Thyroid gland (tissue), 4 donors: Measurements from ENCODE around the gene NCKAP1.

ENCODE experiments used
- POLR2A ChIP-seq, 2 donors: fragments of 450-650 bp; IDR thresholded peaks; one replicate each; pipeline ENCODE4 v1.6.1; 2017; ENCODE audit warnings: antibody characterized with exemption in 2 of 2, mild to moderate bottlenecking in 2 of 2, moderate library complexity in 1 of 2
- TF ChIP-seq, protein P1 (sequence below), 6 experiments: fragments of 200-600 bp in 3 of 6; fragments of 450-650 bp in 3 of 6; sonication (generic) in 3 of 6; IDR thresholded peaks; one replicate each; pipeline ENCODE4 v1.5.1; 2016 to 2019; ENCODE audit warnings: antibody characterized with exemption in 6 of 6, mild to moderate bottlenecking in 2 of 6, inconsistent platforms in 1 of 6, moderate library complexity in 1 of 6

DNA sequence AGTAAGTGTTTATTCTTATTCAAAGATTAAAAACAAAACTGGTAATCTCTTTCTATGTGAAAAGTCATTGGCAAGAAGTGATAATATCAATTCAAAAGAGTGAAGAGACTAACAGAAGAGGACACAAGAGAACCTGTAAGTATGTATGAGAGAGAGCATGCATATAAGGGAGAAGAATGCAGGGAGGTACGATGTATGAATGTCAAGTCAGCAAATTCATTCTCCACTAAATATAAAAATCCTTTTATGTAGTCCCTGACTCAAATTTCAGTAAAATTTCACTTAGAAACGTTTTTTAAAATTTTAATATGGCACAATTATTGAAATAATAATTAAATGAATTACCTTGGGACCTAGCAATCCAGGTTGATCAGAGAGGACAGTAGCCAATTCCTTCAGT is 55.3 kb downstream of the NCKAP1 start:
- TF ChIP-seq, protein P1, sequence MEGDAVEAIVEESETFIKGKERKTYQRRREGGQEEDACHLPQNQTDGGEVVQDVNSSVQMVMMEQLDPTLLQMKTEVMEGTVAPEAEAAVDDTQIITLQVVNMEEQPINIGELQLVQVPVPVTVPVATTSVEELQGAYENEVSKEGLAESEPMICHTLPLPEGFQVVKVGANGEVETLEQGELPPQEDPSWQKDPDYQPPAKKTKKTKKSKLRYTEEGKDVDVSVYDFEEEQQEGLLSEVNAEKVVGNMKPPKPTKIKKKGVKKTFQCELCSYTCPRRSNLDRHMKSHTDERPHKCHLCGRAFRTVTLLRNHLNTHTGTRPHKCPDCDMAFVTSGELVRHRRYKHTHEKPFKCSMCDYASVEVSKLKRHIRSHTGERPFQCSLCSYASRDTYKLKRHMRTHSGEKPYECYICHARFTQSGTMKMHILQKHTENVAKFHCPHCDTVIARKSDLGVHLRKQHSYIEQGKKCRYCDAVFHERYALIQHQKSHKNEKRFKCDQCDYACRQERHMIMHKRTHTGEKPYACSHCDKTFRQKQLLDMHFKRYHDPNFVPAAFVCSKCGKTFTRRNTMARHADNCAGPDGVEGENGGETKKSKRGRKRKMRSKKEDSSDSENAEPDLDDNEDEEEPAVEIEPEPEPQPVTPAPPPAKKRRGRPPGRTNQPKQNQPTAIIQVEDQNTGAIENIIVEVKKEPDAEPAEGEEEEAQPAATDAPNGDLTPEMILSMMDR (IDR thresholded peaks at IDR 0.05): no peak
- TF ChIP-seq POLR2A (IDR thresholded peaks at IDR 0.05): no peak
